PFSK-1 (cell line): Measurements from ENCODE around the gene DESI2.

Experiments
- FOXP2 ChIP-seq: optimal IDR thresholded peaks from 2 replicates; pipeline ENCODE3; 2011; ENCODE audit warnings: borderline replicate concordance, control low read depth, inconsistent platforms; ENCODE audit not compliant: insufficient read depth; ENCODE audit errors: extremely low read length, extremely low read depth
- POLR2AphosphoS5 ChIP-seq: IDR thresholded peaks from 2 replicates; pipeline ENCODE4 v1.6.1; 2012; ENCODE audit warnings: low read depth, mild to moderate bottlenecking, control low read depth, low read length, moderate library complexity
- REST ChIP-seq, 2 experiments: IDR thresholded peaks; 2 replicates each; pipeline versions ENCODE4 v1.6.1 to v1.8.0; 2011 to 2012; ENCODE audit warnings: low read depth in 2 of 2, low read length in 2 of 2, control low read depth in 1 of 2, inconsistent platforms in 1 of 2, mild to moderate bottlenecking in 1 of 2, moderate library complexity in 1 of 2; ENCODE audit not compliant: insufficient read depth in 1 of 2
- SIN3A ChIP-seq: IDR thresholded peaks from 2 replicates; pipeline ENCODE4 v1.6.1; 2012; ENCODE audit warnings: mild to moderate bottlenecking, low read length, moderate library complexity, borderline replicate concordance; ENCODE audit not compliant: insufficient read depth
- TAF1 ChIP-seq: IDR thresholded peaks from 2 replicates; pipeline ENCODE4 v1.6.1; 2012; ENCODE audit warnings: low read length, control low read depth, borderline replicate concordance; ENCODE audit not compliant: insufficient read depth

DESI2 gene

GRCh38 chr1:244704107-244704506, 51.2 kb downstream of the DESI2 start:
- TF ChIP-seq FOXP2 (no peak), SIN3A (no peak), REST (IDR thresholded peaks at IDR 0.05; ENCODE audit: insufficient read depth in 1 of 2, low read depth in 2 of 2, low read length in 2 of 2) (no peak), TAF1 (no peak), POLR2AphosphoS5 (no peak)

- TF ChIP-seq REST (IDR thresholded peaks at IDR 0.05; ENCODE audit: insufficient read depth in 1 of 2, low read depth in 2 of 2, low read length in 2 of 2) = no peak
- peak; percentile 39 for TF ChIP-seq FOXP2
- TF ChIP-seq POLR2AphosphoS5 = no peak
- TF ChIP-seq SIN3A = 0 out of 2 replicates have a peak, but pooled peaks have one; percentile 29
- no peak for TF ChIP-seq TAF1
Measured at GRCh38 chr1:244705261-244706234, 52.6 kb downstream of the DESI2 start.

- TF ChIP-seq REST (IDR thresholded peaks at IDR 0.05; ENCODE audit: insufficient read depth in 1 of 2, low read depth in 2 of 2, low read length in 2 of 2) (no peak), SIN3A (no peak), TAF1 (no peak), FOXP2 (no peak), POLR2AphosphoS5 (no peak)
Measured at GRCh38 chr1:244709076-244709475, 56.1 kb downstream of the DESI2 start.

- TF ChIP-seq POLR2AphosphoS5 (no peak), SIN3A (no peak), FOXP2 (no peak), TAF1 (no peak), REST (IDR thresholded peaks at IDR 0.05; ENCODE audit: insufficient read depth in 1 of 2, low read depth in 2 of 2, low read length in 2 of 2) (no peak)
Measured at GRCh38 chr1:244709476-244710368, 56.8 kb downstream of the DESI2 start.
